OCI-LY3 (cell line): ENCODE results near the gene LLPH.

Source experiments
- EZH2phosphoT487 ChIP-seq: fragments of 200-600 bp; shearing (Covaris generic); IDR thresholded peaks from 2 replicates; pipeline ENCODE4 v1.6.1; 2018; ENCODE audit warnings: antibody characterized with exemption, mixed run types, low read depth
- TF ChIP-seq, protein P1 (sequence below): fragments of 200-600, 300-600 bp; sonication (generic); IDR thresholded peaks from 2 replicates; pipeline ENCODE4 v1.5.1; 2014; ENCODE audit warnings: antibody characterized with exemption, low read length, low read depth

DNA sequence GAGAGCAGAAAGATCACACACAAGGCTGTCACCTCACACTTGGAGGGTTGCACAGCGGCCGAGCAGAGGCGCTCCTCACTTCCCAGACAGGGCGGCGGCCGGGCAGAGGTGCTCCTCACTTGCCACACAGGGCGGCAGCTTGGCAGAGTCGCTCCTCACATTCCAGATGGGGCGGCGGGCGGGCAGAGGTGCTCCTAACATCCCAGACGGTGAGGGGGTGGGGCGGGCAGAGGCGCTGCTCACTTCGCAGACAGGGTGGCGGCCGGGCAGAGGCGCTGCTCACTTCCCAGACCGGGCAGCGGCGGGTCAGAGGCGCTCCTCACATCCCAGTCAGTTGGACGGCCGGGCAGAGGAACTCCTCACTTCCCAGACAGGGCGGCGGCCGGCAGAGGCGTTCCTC, 30.2 kb upstream of the LLPH start:
- TF ChIP-seq, protein P1, sequence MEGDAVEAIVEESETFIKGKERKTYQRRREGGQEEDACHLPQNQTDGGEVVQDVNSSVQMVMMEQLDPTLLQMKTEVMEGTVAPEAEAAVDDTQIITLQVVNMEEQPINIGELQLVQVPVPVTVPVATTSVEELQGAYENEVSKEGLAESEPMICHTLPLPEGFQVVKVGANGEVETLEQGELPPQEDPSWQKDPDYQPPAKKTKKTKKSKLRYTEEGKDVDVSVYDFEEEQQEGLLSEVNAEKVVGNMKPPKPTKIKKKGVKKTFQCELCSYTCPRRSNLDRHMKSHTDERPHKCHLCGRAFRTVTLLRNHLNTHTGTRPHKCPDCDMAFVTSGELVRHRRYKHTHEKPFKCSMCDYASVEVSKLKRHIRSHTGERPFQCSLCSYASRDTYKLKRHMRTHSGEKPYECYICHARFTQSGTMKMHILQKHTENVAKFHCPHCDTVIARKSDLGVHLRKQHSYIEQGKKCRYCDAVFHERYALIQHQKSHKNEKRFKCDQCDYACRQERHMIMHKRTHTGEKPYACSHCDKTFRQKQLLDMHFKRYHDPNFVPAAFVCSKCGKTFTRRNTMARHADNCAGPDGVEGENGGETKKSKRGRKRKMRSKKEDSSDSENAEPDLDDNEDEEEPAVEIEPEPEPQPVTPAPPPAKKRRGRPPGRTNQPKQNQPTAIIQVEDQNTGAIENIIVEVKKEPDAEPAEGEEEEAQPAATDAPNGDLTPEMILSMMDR: no peak
- TF ChIP-seq EZH2phosphoT487: no peak
